K562 (cell line): ENCODE data around the gene C20orf173. TPM values are rescaled to one million over a fixed set of nuclear protein-coding genes. Genes with fewer than 3 reads are reported as not detected.
"Not testable (repeated sequence)": the region's sequence is repeated elsewhere in the genome, so short reads cannot be mapped to it uniquely, and the experiment has no call there.

ENCODE experiments used
- ATAC-seq: fragments of 200-7000 bp; cut with Tn5 transposase; 3 replicates; pipeline ENCODE4 v1.9.1; 2020; ENCODE audit warnings: moderate library complexity
- BruUV-seq: library from RNA; stranded (reverse); fragments of 400-500 nt; replicated peaks from 2 replicates; lab custom pipeline; 2021; lab: Mats Ljungman, UMichigan
- CTCF ChIA-PET: fragments of 300-600 bp; formaldehyde crosslinking; extraction: SDS; loops from one replicate; lab custom pipeline; 2021; ENCODE audit warnings: low intra/inter-chr PET ratio; lab: Yijun Ruan, JAX
- POLR2A ChIA-PET: fragments of 300-600, 350-650 bp; sonication (Branson Sonifier 250); formaldehyde crosslinking; extraction: SDS; loops from one replicate; lab custom pipeline; 2021; ENCODE audit warnings: antibody characterized with exemption, inconsistent platforms; lab: Yijun Ruan, JAX
- DNase-seq, 4 experiments: peaks; one replicate each; pipeline versions ENCODE4 v3.0.0 to v3.0.0-alpha.2; 2011 to 2018; ENCODE audit warnings: low spot score in 3 of 4, mixed read lengths in 3 of 4; ENCODE audit errors: extremely low read depth in 1 of 4
- FAIRE-seq: peaks from 2 replicates; lab custom pipeline; 2011; peaks lifted over from hg19 to GRCh38; lab: Jason Lieb, UNC
- H2AFZ ChIP-seq: 2 replicates; pipeline ENCODE4 v1.6.0; 2011; ENCODE audit warnings: low read depth, low read length, control low read depth, inconsistent platforms
- H3K27ac ChIP-seq: fragments of 200-600 bp; 3 replicates; pipeline ENCODE4 v1.8.0; 2011; ENCODE audit warnings: low read depth, mild to moderate bottlenecking, control low read depth, inconsistent platforms, low read length, moderate library complexity, mixed read lengths; ENCODE audit errors: extremely low read depth
- H3K27me3 ChIP-seq, 2 experiments: fragments of 300-600 bp in 1 of 2; 2 replicates in 1 of 2; 3 replicates in 1 of 2; pipeline versions ENCODE4 v1.6.0 to v1.8.0; 2011; ENCODE audit warnings: inconsistent platforms in 2 of 2, low read length in 2 of 2, mild to moderate bottlenecking in 1 of 2, mixed read lengths in 1 of 2, moderate library complexity in 1 of 2; ENCODE audit not compliant: control insufficient read depth in 2 of 2, insufficient read depth in 2 of 2
- H3K36me3 ChIP-seq: fragments of 300-600 bp; 3 replicates; pipeline ENCODE4 v1.8.0; 2011; ENCODE audit warnings: mild to moderate bottlenecking, low read length, inconsistent platforms; ENCODE audit not compliant: control insufficient read depth, insufficient read depth
- H3K4me1 ChIP-seq, 2 experiments: fragments of 200-600 bp in 1 of 2; replicated peaks in 1 of 2; 2 replicates in 1 of 2; 3 replicates in 1 of 2; pipeline versions ENCODE4 v1.5.1 to v1.8.0; 2011; ENCODE audit warnings: inconsistent platforms in 2 of 2, low read length in 2 of 2, mild to moderate bottlenecking in 1 of 2, mixed read lengths in 1 of 2, moderate library complexity in 1 of 2; ENCODE audit not compliant: control insufficient read depth in 2 of 2, insufficient read depth in 2 of 2
- H3K4me2 ChIP-seq: 2 replicates; pipeline ENCODE4 v1.6.1; 2011; ENCODE audit warnings: low read length, control low read depth, inconsistent platforms, mixed read lengths; ENCODE audit not compliant: insufficient read depth
- H3K4me3 ChIP-seq: fragments of 200-600 bp; sonication (generic), shearing (Covaris generic); 2 replicates; pipeline ENCODE4 v1.5.1; 2016; ENCODE audit warnings: control low read depth, inconsistent platforms
- H3K79me2 ChIP-seq: fragments of 200-600 bp; 3 replicates; pipeline ENCODE4 v1.8.0; 2011; ENCODE audit warnings: low read length, inconsistent platforms; ENCODE audit not compliant: control insufficient read depth, insufficient read depth
- H3K9ac ChIP-seq, 2 experiments: 2 replicates each; pipeline versions ENCODE4 v1.6.0 to v1.6.1; 2011; ENCODE audit warnings: low read depth in 2 of 2, low read length in 2 of 2, control low read depth in 1 of 2, inconsistent platforms in 1 of 2, mild to moderate bottlenecking in 1 of 2, mixed read lengths in 1 of 2; ENCODE audit not compliant: insufficient read depth in 1 of 2
- H3K9me1 ChIP-seq: one replicate; pipeline ENCODE4 v1.6.0; 2011; ENCODE audit warnings: inconsistent platforms, mild to moderate bottlenecking, low read length, moderate library complexity; ENCODE audit not compliant: control insufficient read depth, insufficient read depth
- H3K9me3 ChIP-seq: replicated peaks from 2 replicates; pipeline ENCODE4 v1.5.1; 2011; ENCODE audit warnings: low read depth, low read length, inconsistent platforms; ENCODE audit not compliant: control insufficient read depth, insufficient read depth
- H4K20me1 ChIP-seq: replicated peaks from 2 replicates; pipeline ENCODE4 v1.6.1; 2011; ENCODE audit warnings: low read length, inconsistent platforms, mixed read lengths; ENCODE audit not compliant: control insufficient read depth, insufficient read depth
- CBFA2T3 ChIP-seq: fragments of 450-650 bp; IDR thresholded peaks from 2 replicates; pipeline ENCODE4 v1.6.1; 2017
- FIP1L1 ChIP-seq: fragments of 200-400 bp; formaldehyde crosslinking; IDR thresholded peaks from 2 replicates; pipeline ENCODE4 v1.6.1; 2018; ENCODE audit warnings: mild to moderate bottlenecking, low read depth, low read length; ENCODE audit not compliant: poor library complexity, severe bottlenecking
- RBFOX2 ChIP-seq: fragments of 200-400 bp; formaldehyde crosslinking; IDR thresholded peaks from 2 replicates; pipeline ENCODE4 v1.6.1; 2017; ENCODE audit warnings: low read depth, mild to moderate bottlenecking, low read length, moderate library complexity
- WGBS: fragments of 100-300 bp; shearing (Covaris generic); methylation state at CpG from one replicate; pipeline ENCODE4 v1.1.6; 2016; ENCODE audit warnings: low coverage, mixed read lengths; ENCODE audit not compliant: insufficient coverage; ENCODE audit errors: missing lambda C conversion rate; 5-methylcytosine and 5-hydroxymethylcytosine counted together
- in situ Hi-C: fragments of 300-500 bp; cut with MboI; formaldehyde crosslinking; loops from 4 replicates; pipeline ENCODE4 v1.15.0; 2018; ENCODE audit warnings: inconsistent platforms, mixed read lengths
- intact Hi-C: fragments of 100-400 bp; cut with micrococcal nuclease; formaldehyde crosslinking; loops from 2 replicates; pipeline ENCODE4 v1.14.2; 2022
- polyA plus RNA-seq, 8 experiments: library from polyadenylated mRNA; depleted of rRNA in 4 of 8; stranded (reverse) in 5 of 8; unstranded in 3 of 8; fragments of >200 nt; fragmentation: Nextera tagmentation in 2 of 8; fragmentation: Illumina TruSeq in 1 of 8; extraction: Ambion mirVana in 2 of 8; extraction: Trizol in 1 of 8; gene quantifications; 2 replicates each; pipeline versions ENCODE4 v1.2.1 to v1.2.3, GENCODE V29; 2011 to 2014; ENCODE audit warnings: inconsistent platforms in 1 of 8, missing spikeins in 1 of 8
- total RNA-seq, 7 experiments: library from RNA; depleted of rRNA in 6 of 7; stranded (reverse); fragments of >200 nt in 6 of 7; fragmentation: Illumina TruSeq in 2 of 7; extraction: Trizol in 2 of 7; gene quantifications; 2 replicates each; pipeline versions ENCODE4 v1.2.1 to v1.2.3, GENCODE V29; 2011 to 2021; ENCODE audit warnings: low replicate concordance in 1 of 7

The C20orf173 gene
- total and polyA plus RNA-seq, 9 of the 15 experiments (the other 6 are each of a cell fraction or from before 2014, with no cell fraction given), result not detected

DNA sequence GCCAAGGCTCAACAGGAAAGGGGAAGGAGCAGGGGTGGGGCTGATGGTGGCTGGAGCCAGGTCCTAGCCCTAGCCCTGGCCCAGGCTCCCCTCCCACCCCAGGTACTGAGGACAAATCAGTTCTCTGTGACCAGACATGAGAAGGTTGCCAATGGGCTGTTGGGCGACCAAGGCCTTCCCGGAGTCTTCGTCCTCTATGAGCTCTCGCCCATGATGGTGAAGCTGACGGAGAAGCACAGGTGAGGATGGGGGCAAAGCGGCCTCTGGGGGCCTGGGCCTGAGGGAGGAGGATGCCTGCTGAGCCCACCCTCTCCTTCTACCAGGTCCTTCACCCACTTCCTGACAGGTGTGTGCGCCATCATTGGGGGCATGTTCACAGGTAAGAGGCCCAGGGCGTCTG lies 27.4 kb upstream of the C20orf173 start:
- ChIA-PET CTCF (no interaction called here), POLR2A (no interaction called here)
- no peaks in the 10 kb centered on the region for H3K9me3 ChIP-seq

DNA sequence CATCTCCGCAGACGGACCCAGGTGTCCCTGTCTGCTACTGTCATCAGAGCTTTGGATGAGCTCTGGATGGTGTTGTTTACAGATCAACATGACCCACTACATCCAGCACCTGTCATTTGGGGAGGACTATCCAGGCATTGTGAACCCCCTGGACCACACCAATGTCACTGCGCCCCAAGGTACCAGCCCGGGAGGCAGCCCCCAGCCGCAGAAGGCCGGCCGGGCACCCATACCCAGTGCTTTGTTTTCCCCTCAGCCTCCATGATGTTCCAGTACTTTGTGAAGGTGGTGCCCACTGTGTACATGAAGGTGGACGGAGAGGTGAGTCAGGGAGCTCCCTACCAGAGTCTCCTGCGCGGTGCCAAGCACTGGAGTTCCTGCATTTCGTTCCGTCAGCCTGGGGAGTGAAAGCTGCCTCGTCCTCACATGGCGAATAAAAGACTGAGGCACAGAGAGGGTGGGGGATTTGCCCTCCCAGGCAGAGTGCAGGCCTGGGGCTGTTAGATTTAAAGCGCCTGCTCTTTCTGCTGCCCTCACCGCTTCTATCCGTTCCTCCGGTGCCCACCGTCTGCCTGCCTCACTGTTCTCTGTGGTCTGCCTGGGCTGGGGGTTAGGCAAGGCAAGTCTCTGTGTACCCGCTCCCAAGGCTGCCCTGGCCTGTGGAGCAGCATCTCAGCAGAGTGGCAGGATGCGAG lies 26.6 kb upstream of the C20orf173 start:
- H3K36me3 ChIP-seq, result peaks cover 62% of the 10 kb centered on the region; the same call in 2 of the 3 replicates

More for the DNA sequence above, 27.4 kb upstream of the C20orf173 start:
- no peaks in the 10 kb centered on the region for H3K9me1 ChIP-seq
- H3K36me3 ChIP-seq, result peaks cover 54% of the 10 kb centered on the region; the same call in 2 of the 3 replicates
- intact Hi-C loops (no loop called here), in situ Hi-C loops (no loop called here)
- no peak for ATAC-seq
- peaks cover 0 to 12% of the 10 kb centered on the region in 2 experiments; a peak in 1 of 5 replicates for H3K4me1 ChIP-seq
- H4K20me1 ChIP-seq, result peaks cover 3% of the 10 kb centered on the region
- TF ChIP-seq RBFOX2 (0 out of 2 replicates have a peak, but pooled peaks have one; percentile 10), FIP1L1 (no peak)
- 98% methylated on average over 8 of the region's 8 CpGs for WGBS
- no peaks in the 10 kb centered on the region for H3K79me2 ChIP-seq
- no peak for FAIRE-seq
- no peak for DNase-seq
- no peak overlapping the region for H3K9ac ChIP-seq
- no peak overlapping the region for H2AFZ ChIP-seq
- no peaks in the 10 kb centered on the region for H3K27me3 ChIP-seq
- no TSS peak for BruUV-seq
- no peak overlapping the region for H3K4me3 ChIP-seq
- H3K4me2 ChIP-seq, result no peak overlapping the region
- no peak overlapping the region for H3K27ac ChIP-seq

DNA sequence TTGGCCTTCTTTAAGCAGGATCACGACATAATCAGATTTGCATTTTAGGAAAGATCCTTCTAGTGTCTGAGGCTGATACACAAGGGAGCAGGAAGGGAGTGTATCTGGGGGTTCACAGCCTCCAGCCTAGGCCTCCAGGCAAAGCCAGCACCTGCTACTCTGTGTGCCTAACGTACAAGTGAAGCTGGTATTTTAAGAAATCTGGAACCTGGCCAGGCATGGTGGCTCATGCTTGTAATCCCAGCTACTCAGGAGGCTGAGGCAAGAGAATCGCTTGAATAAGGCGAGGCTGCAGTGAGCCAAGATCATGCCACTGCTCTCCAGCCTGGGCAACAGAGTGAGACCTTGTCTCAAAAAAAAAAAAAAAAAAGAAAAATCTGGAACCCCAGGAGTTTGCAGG lies 26.0 kb upstream of the C20orf173 start:
- H3K27me3 ChIP-seq, result not testable (repeated sequence)
- POLR2A ChIA-PET, result interaction anchor here (0.6 to 2.3 kb wide), 2 partner anchors 9 to 71 kb away, joined by 3 to 10 read pairs; no protein-coding TSS in a partner anchor

More for the DNA sequence above, 26.6 kb upstream of the C20orf173 start:
- H2AFZ ChIP-seq, result no peak overlapping the region
- H3K4me1 ChIP-seq, result peaks cover 0 to 12% of the 10 kb centered on the region in 2 experiments; a peak in 1 of 5 replicates
- no peak for ATAC-seq
- TF ChIP-seq RBFOX2 (peak; percentile 30; the same call in 1 of the 2 replicates), CBFA2T3 (no peak)
- TF ChIP-seq, all 486 proteins: peak for 1
- WGBS, result 96% methylated on average over 18 of the region's 21 CpGs
- H3K27me3 ChIP-seq, result no peaks in the 10 kb centered on the region
- no peaks in the 10 kb centered on the region for H3K79me2 ChIP-seq
- ChIA-PET POLR2A (interaction anchor here (0.6 to 2.3 kb wide), 2 partner anchors 8 to 10 kb away, joined by 3 to 10 read pairs; no protein-coding TSS in a partner anchor), CTCF (no interaction called here)
- no peak overlapping the region for H3K27ac ChIP-seq
- H3K9ac ChIP-seq, result no peak overlapping the region
- intact Hi-C loops (no loop called here), in situ Hi-C loops (no loop called here)
- H4K20me1 ChIP-seq, result peaks cover 3% of the 10 kb centered on the region
- no peaks in the 10 kb centered on the region for H3K9me3 ChIP-seq
- no TSS peak for BruUV-seq
- H3K4me3 ChIP-seq, result no peak overlapping the region
- H3K4me2 ChIP-seq, result no peak overlapping the region
- FAIRE-seq (no peak), DNase-seq (peak in 1 of 4 experiments; percentile 10)
- H3K9me1 ChIP-seq, result no peaks in the 10 kb centered on the region

More for the DNA sequence above, 26.0 kb upstream of the C20orf173 start:
- intact Hi-C loops, CTCF ChIA-PET, H3K4me2 ChIP-seq, ATAC-seq, H3K27ac ChIP-seq, H2AFZ ChIP-seq, H3K9ac ChIP-seq, FAIRE-seq, H3K9me3 ChIP-seq, BruUV-seq, H3K9me1 ChIP-seq, H3K4me3 ChIP-seq, in situ Hi-C loops, H4K20me1 ChIP-seq, H3K79me2 ChIP-seq: not testable (repeated sequence)
- Histone ChIP-seq H3K4me1 (peaks cover 0 to 12% of the 10 kb centered on the region in 2 experiments; a peak in 1 of 5 replicates), H3K36me3 (peaks cover 66% of the 10 kb centered on the region; the same call in 2 of the 3 replicates)
- 77% methylated on average over 4 of the region's 4 CpGs for WGBS
- DNase-seq, result peak in 1 of 4 experiments; percentile 7
